ENCODE data around the gene ORMDL1. TPM values are rescaled to one million over a fixed set of nuclear protein-coding genes. Genes with fewer than 3 reads are reported as not detected.

The ORMDL1 gene
- total and polyA plus RNA-seq, 2 of the 4 experiments (the other 2 are of a cell fraction): 35.8 to 66.8 TPM

GRCh38 chr2:189791338-189792042 is 7.4 kb upstream of the ORMDL1 start:
- Histone ChIP-seq H3K27me3 (ENCODE audit: control insufficient read depth, insufficient read depth, low read length) (no peaks in the 10 kb centered on the region), H3K4me1 (ENCODE audit: control insufficient read depth, insufficient read depth, low read length) (no peaks in the 10 kb centered on the region), H3K36me3 (ENCODE audit: control insufficient read depth, insufficient read depth, low read length) (peaks cover 9% of the 10 kb centered on the region), H4K91ac (ENCODE audit: insufficient read depth, low read depth, low read length) (no peak overlapping the region), H2BK5ac (ENCODE audit: low read depth, low read length, poor library complexity, severe bottlenecking) (no peak overlapping the region), H3K4me3 (ENCODE audit: insufficient read depth, low read depth, low read length) (no peak overlapping the region), H2BK20ac (ENCODE audit: low read depth, low read length) (no peak overlapping the region), H3K56ac (ENCODE audit: extremely low read depth, insufficient read depth, low read length) (no peak overlapping the region), H3K9ac (ENCODE audit: low read depth, low read length) (no peak overlapping the region), H2BK120ac (ENCODE audit: low read depth, low read length) (no peak overlapping the region), H3K18ac (ENCODE audit: low read depth, low read length) (no peak overlapping the region), H3K23ac (ENCODE audit: low read depth, low read length) (no peak overlapping the region), H2AK9ac (replicated peaks; ENCODE audit: low read depth, low read length, poor library complexity) (no peak overlapping the region), H2BK15ac (ENCODE audit: low read depth, low read length) (no peak overlapping the region), H2AFZ (replicated peaks; ENCODE audit: low read length, poor library complexity) (no peak overlapping the region), H3K9me1 (ENCODE audit: insufficient read depth, low read length) (no peaks in the 10 kb centered on the region), H3K9me3 (ENCODE audit: control insufficient read depth, insufficient read depth, low read length) (no peaks in the 10 kb centered on the region), H3K27ac (ENCODE audit: insufficient read depth, low read length) (no peak overlapping the region), H4K20me1 (ENCODE audit: insufficient read depth, low read length) (no peaks in the 10 kb centered on the region), H4K5ac (ENCODE audit: low read depth, low read length) (no peak overlapping the region), H2AK5ac (ENCODE audit: low read depth, low read length) (no peak overlapping the region), H4K8ac (ENCODE audit: low read depth in 2 of 2, low read length in 2 of 2) (no peak overlapping the region), H3K14ac (replicated peaks; ENCODE audit: low read depth, low read length) (no peak overlapping the region), H3K4me2 (ENCODE audit: low read depth, low read length) (no peak overlapping the region), H3K79me1 (ENCODE audit: low read depth in 1 of 2, low read length in 2 of 2) (peaks cover 6 to 18% of the 10 kb centered on the region in 2 experiments), H3K4ac (ENCODE audit: low read depth, low read length) (no peak overlapping the region)
- intact Hi-C loops (cut with micrococcal nuclease): no loop called here
- in situ Hi-C loops (cut with MboI; ENCODE audit: low sequenced_read_pairs): no loop called here
- ChIA-PET CTCF (no interaction called here), POLR2A (ENCODE audit: unreplicated experiment) (no interaction called here)
- ATAC-seq (ENCODE audit: low read depth): no peak
- WGBS, 2 experiments (ENCODE audit: extremely low coverage in 2 of 2, insufficient read length in 1 of 2): 100% methylated on average over 2 of the region's 12 CpGs; no CpG with 5 or more reads in 1 of the 2 experiments
- dilution Hi-C loops (cut with HindIII; ENCODE audit: low sequenced_read_pairs, unreplicated experiment): no loop called here
- TF ChIP-seq ELK1 (IDR thresholded peaks at IDR 0.05; ENCODE audit: borderline replicate concordance, low read depth, low read length): no peak
- TF ChIP-seq BHLHE40 (IDR thresholded peaks at IDR 0.05; ENCODE audit: low read depth, low read length): no peak
- TF ChIP-seq FOS (IDR thresholded peaks at IDR 0.05; ENCODE audit: low read depth, low read length): no peak
- TF ChIP-seq RAD21 (IDR thresholded peaks at IDR 0.05; ENCODE audit: low read length): no peak
- TF ChIP-seq RFX5 (IDR thresholded peaks at IDR 0.05; ENCODE audit: low read depth, low read length): no peak
- no peak for TF ChIP-seq MXI1 (IDR thresholded peaks at IDR 0.05; ENCODE audit: borderline replicate concordance, low read depth, low read length)
- no peak for TF ChIP-seq POLR2A (IDR thresholded peaks at IDR 0.05; ENCODE audit: low read depth, low read length)
- no peak for TF ChIP-seq CHD1 (IDR thresholded peaks at IDR 0.05; ENCODE audit: low read depth, low read length)
- no peak for TF ChIP-seq USF2 (IDR thresholded peaks at IDR 0.05; ENCODE audit: low read depth, low read length)
- TF ChIP-seq RCOR1 (IDR thresholded peaks at IDR 0.05; ENCODE audit: insufficient replicate concordance, low read length): no peak
- no peak for TF ChIP-seq MAFK (IDR thresholded peaks at IDR 0.05; ENCODE audit: low read depth, low read length)
- no peak for TF ChIP-seq MAZ (IDR thresholded peaks at IDR 0.05; ENCODE audit: borderline replicate concordance, low read depth, low read length)
- TF ChIP-seq CTCF (conservative IDR thresholded peaks at IDR 0.05; ENCODE audit: low read depth, low read length): no peak
- no peak for TF ChIP-seq SMC3 (IDR thresholded peaks at IDR 0.05; ENCODE audit: low read depth, low read length)
- TF ChIP-seq NFE2L2 (IDR thresholded peaks at IDR 0.05; ENCODE audit: low read depth, low read length): no peak
- no peak for TF ChIP-seq CEBPB (IDR thresholded peaks at IDR 0.05; ENCODE audit: low read depth, low read length)
- no TSS peak for BruUV-seq (replicated peaks)
- no peak for DNase-seq

Data from IMR-90 (cell line).